ENCODE data around the gene RDH8. TPM values are rescaled to one million over a fixed set of nuclear protein-coding genes. Genes with fewer than 3 reads are reported as not detected.

The RDH8 gene
- total RNA-seq, 1 donor from 2014 or later, result not detected

GRCh38 chr19:10043286-10043927, 30.1 kb downstream of the RDH8 start:
- no peak for DNase-seq

DNA sequence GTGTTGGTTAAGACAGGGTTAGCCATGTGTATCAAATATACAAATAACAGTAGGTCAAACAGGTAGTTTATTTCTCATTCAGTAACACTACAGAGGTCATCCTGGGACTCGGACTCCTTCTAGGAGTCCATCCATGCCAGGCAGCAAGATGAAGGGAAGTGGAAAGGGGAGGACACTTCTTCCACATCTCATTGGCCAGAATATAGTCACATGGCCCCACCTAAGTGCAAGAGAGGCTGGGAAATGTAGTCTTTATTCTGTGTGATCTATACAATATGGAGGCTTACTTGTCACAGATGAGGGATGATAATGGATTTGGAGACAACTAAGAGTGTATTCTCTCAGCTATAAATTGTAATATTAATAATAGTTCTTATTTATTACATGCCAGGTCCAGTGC, 31.1 kb downstream of the RDH8 start:
- DNase-seq, result no peak

- DNase-seq, result no peak
These were observed 32.1 kb downstream of the RDH8 start for GRCh38 chr19:10045371-10045770.

GRCh38 chr19:10049626-10050025, 36.3 kb downstream of the RDH8 start:
- DNase-seq, result no peak

DNA sequence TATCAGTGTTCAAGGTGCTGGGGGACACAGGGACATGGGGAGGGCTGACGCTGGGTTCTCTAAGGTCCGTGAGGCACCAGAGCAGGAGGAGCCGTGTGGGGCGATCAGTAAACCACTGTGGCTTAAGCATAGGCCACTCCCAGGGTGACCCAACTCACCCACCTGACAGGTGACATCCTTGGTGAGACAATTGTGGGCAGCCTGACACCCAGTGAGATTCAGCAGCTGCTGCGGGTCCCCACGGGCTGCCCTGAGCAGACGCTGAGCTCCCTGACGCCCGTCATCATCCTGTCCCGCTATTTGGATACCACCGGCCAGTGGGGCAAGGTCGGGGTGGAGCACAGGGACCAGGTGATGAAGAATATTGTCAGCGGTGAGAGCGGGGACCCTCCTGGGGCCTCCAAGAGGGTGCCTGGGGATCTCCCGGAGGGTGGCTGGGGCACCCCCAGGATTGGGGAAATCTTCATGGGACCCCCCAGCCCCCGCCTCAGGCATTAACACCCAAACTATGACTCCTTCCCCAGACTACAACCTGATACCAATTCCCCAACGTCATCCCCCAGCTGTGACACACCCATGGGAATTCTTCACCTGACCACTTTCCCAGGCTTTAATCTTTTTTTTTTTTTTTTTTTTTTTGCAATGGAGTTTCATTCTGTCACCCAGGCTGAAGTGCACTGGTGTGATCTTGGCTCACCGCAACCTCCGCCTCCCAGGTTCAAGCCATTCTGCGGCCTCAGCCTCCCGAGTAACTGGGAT, 39.5 kb downstream of the RDH8 start:
- no peak for DNase-seq

DNA sequence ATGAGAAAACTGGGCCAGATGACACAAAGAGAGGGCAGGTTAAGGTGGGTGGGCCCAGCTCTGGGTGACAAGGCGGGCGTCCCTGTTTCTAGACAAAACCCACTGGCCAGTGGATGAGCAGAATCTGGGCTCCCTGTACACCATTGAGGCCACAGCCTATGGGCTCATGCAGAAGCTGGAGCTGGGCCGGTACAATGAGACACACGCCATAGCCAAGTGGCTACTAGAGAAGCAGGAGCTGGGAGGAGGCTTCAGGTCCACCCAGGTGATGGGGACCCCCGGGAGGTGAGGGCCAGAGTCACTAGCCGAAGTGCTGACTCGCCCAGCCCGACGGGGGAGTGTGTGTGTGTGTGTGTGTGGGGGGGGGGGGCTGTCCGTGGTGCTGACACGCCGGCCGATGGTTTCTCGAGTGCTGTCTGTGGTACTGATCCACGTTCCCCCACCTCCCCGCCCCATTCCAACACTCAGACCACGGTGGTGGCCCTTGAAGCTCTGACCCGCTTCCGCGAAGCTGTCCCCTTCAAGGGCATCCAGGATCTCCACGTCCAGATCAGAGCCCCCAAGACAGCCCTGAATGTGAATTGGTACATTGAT, 48.5 kb downstream of the RDH8 start:
- no peak for DNase-seq

GRCh38 chr19:10068205-10068604, 54.9 kb downstream of the RDH8 start:
- DNase-seq, result no peak

DNA sequence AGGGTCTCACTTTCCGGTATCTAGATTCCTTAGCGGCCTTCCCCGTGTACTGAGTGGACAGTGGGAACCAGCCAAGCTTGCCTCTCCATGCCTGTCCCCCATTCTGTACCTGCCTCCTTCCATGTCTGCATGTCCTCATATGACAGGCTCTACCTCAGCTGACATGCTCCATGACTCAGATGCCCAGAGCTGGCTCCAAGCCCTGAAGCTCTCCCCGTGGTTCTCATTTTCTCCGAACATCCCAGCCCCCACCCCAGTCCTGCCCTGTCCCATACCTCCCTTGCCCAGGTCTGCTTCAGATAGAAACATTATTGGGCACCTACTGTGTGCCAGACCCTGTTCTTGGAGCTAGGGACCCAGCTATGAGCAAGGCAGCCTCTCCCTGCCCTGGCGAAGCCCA, 55.8 kb downstream of the RDH8 start:
- no peak for DNase-seq

DNA sequence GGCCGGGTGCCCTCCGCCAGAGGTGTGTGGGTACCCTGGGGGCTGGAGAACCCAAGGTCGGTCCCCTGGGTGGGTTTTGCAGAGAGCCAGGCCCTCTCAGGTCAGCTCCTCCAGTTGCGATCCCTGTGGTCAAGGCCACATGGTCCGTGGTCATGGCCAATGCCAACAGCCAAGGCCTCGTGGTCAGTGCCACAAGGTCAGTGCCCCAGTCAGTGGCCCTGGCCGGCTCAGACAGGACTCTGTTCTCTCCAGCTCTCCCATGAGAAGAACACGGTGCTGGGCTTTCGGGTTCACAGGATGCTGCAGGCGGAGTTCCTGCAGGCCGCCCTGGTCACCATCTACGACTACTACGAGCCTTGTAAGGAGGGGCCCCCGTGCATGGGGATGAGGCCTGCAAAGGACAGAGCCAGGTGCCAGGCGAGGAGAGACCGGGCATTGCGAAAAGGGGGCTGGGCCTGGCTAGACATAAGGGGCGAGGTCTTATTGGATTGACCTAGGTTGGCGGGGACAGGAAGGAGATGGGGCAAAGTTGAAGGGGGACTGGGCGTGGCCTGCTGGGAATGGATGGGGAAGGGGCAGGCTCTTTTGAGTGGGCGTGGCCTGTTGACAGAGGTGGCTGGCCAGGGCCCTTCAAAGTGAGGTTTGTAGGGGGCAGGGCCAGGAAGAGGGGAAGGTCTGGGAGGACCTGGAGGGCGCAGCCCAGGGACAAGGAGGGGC, 57.6 kb downstream of the RDH8 start:
- no peak for DNase-seq

Small RNAs within 50 kb of the gene (small RNA-seq; reads per million reads assigned to genes)
- gene MIR5589 (ENCODE audit: low replicate concordance), result not detected

Other genes starting within 250 kb of the RDH8 start
- gene ZNF846, start 244.7 kb upstream of the RDH8 start, total RNA-seq, result 18.3 TPM
- gene FBXL12, start 194.4 kb upstream of the RDH8 start, total RNA-seq, result 16.3 TPM
- gene UBL5, start 185.6 kb upstream of the RDH8 start, total RNA-seq, result 139 TPM
- gene PIN1, start 178.2 kb upstream of the RDH8 start, total RNA-seq, result 71.6 TPM
- gene OLFM2, start 77.0 kb upstream of the RDH8 start, total RNA-seq, result 22.9 TPM
- gene COL5A3, start 3.0 kb upstream of the RDH8 start, total RNA-seq, result 89.1 TPM
- 15.7 TPM for gene SHFL, start 72.8 kb downstream of the RDH8 start, total RNA-seq
- gene ANGPTL6, start 89.2 kb downstream of the RDH8 start, total RNA-seq, result 7.8 TPM
- 21.7 TPM for gene PPAN, start 92.9 kb downstream of the RDH8 start, total RNA-seq
- gene P2RY11, start 98.2 kb downstream of the RDH8 start, total RNA-seq, result 2.1 TPM
- gene EIF3G, start 106.4 kb downstream of the RDH8 start, total RNA-seq, result 239 TPM
- gene DNMT1, start 181.5 kb downstream of the RDH8 start, total RNA-seq, result 42.3 TPM
- 10.8 TPM for gene S1PR2, start 217.8 kb downstream of the RDH8 start, total RNA-seq
- 26.4 TPM for gene MRPL4, start 238.7 kb downstream of the RDH8 start, total RNA-seq